Dermis microvascular lymphatic vessel endothelial cell (primary cell): ENCODE measurements around the gene DNMT3L. TPM values are rescaled to one million over a fixed set of nuclear protein-coding genes. Genes with fewer than 3 reads are reported as not detected.
"Not testable (repeated sequence)": the region's sequence is repeated elsewhere in the genome, so short reads cannot be mapped to it uniquely, and the experiment has no call there.

Experiments
- DNase-seq, 2 donors: peaks; one replicate each; pipeline versions ENCODE4 v3.0.0 to v3.0.0-alpha.2; 2010; ENCODE audit warnings: low read depth in 2 of 2
- total RNA-seq: library from RNA; depleted of rRNA; stranded (reverse); fragments of >200 nt; gene quantifications from 2 replicates; pipeline ENCODE4 v1.2.1, GENCODE V29; 2014

DNMT3L gene
- total RNA-seq, 1 donor from 2014 or later, result not detected

GRCh38 chr21:44197156-44197516, 64.6 kb downstream of the DNMT3L start:
- DNase-seq, result not testable (repeated sequence)

Other genes starting within 250 kb of the DNMT3L start
- 16.7 and 23.5 TPM in 2 replicates for gene TRAPPC10, start 249.6 kb downstream of the DNMT3L start, total RNA-seq
- gene PWP2, start 154.5 kb downstream of the DNMT3L start, total RNA-seq, result 8.5 and 13.1 TPM in 2 replicates
- 10.7 and 21.1 TPM in 2 replicates for gene GATD3, start 128.2 kb downstream of the DNMT3L start, total RNA-seq
- gene ICOSLG, start 21.0 kb downstream of the DNMT3L start, total RNA-seq, result 0.51 and 1.1 TPM in 2 replicates
- gene AIRE, start 24.0 kb upstream of the DNMT3L start, total RNA-seq, result not detected in 2 replicates
- 240 and 365 TPM in 2 replicates for gene PFKL, start 38.2 kb upstream of the DNMT3L start, total RNA-seq
- gene CFAP410, start 77.5 kb upstream of the DNMT3L start, total RNA-seq, result 3.6 and 6.7 TPM in 2 replicates
- gene TRPM2, start 91.7 kb upstream of the DNMT3L start, total RNA-seq, result 0.25 and 0.39 TPM in 2 replicates
- gene LRRC3, start 193.6 kb upstream of the DNMT3L start, total RNA-seq, result 0.77 and 1.8 TPM in 2 replicates